GM23338 (cell line): Measurements from ENCODE around the gene LTBP2. TPM values are rescaled to one million over a fixed set of nuclear protein-coding genes. Genes with fewer than 3 reads are reported as not detected.

Source experiments
- ATAC-seq: fragments of 200-7000 bp; cut with Tn5 transposase; 3 replicates; pipeline ENCODE4 v1.9.1; 2020
- DNase-seq: peaks from one replicate; pipeline ENCODE4 v3.0.0-alpha.2; 2015; ENCODE audit warnings: low spot score
- H2AFZ ChIP-seq: fragments of 200-600 bp; sonication (generic); 2 replicates; pipeline ENCODE4 v1.8.0; 2016; ENCODE audit warnings: antibody characterized with exemption, mild to moderate bottlenecking, moderate library complexity
- H3F3A ChIP-seq: fragments of 200-600 bp; sonication (generic); replicated peaks from 2 replicates; pipeline ENCODE4 v1.8.0; 2017; ENCODE audit warnings: antibody characterized with exemption, mixed run types, low read depth
- H3K27ac ChIP-seq: fragments of 200-600 bp; sonication (generic); 2 replicates; pipeline ENCODE4 v1.6.1; 2016; ENCODE audit warnings: low read depth
- H3K27me3 ChIP-seq: fragments of 200-600 bp; sonication (generic); 2 replicates; pipeline ENCODE4 v1.8.0; 2016; ENCODE audit warnings: mild to moderate bottlenecking, mixed run types, moderate library complexity; ENCODE audit not compliant: insufficient read depth
- H3K36me3 ChIP-seq: fragments of 200-600 bp; sonication (generic); 2 replicates; pipeline ENCODE4 v1.8.0; 2016; ENCODE audit warnings: mild to moderate bottlenecking; ENCODE audit not compliant: insufficient read depth
- H3K4me1 ChIP-seq: fragments of 200-600 bp; sonication (generic); 2 replicates; pipeline ENCODE4 v1.8.0; 2016; ENCODE audit warnings: mild to moderate bottlenecking, moderate library complexity; ENCODE audit not compliant: insufficient read depth
- H3K4me2 ChIP-seq: fragments of 200-600 bp; sonication (generic); 2 replicates; pipeline ENCODE4 v1.7.1; 2017; ENCODE audit warnings: mixed run types
- H3K4me3 ChIP-seq: fragments of 200-600 bp; sonication (generic); 2 replicates; pipeline ENCODE4 v1.6.1; 2016; ENCODE audit warnings: mixed run types
- H3K79me2 ChIP-seq: fragments of 200-600 bp; sonication (generic); replicated peaks from 2 replicates; pipeline ENCODE4 v1.8.0; 2017; ENCODE audit warnings: mild to moderate bottlenecking; ENCODE audit not compliant: insufficient read depth
- H3K9me2 ChIP-seq: fragments of 200-600 bp; sonication (generic); 2 replicates; pipeline ENCODE4 v1.8.0; 2017; ENCODE audit not compliant: insufficient read depth
- H4K20me1 ChIP-seq: fragments of 200-600 bp; sonication (generic); replicated peaks from 2 replicates; pipeline ENCODE4 v1.8.0; 2017; ENCODE audit warnings: mild to moderate bottlenecking; ENCODE audit not compliant: insufficient read depth
- H3K27ac Mint-ChIP-seq: 2 replicates; pipeline ENCODE4 v1.8.0; 2020; ENCODE audit warnings: inconsistent platforms, mild to moderate bottlenecking, moderate library complexity, mixed read lengths
- H3K27me3 Mint-ChIP-seq: 3 replicates; pipeline ENCODE4 v1.8.0; 2022; ENCODE audit warnings: low read depth, mild to moderate bottlenecking, moderate library complexity, mixed read lengths, inconsistent platforms; ENCODE audit not compliant: insufficient read depth, poor library complexity
- H3K36me3 Mint-ChIP-seq: 3 replicates; pipeline ENCODE4 v1.8.0; 2021; ENCODE audit warnings: low read depth, mild to moderate bottlenecking, inconsistent platforms, moderate library complexity, mixed read lengths
- H3K4me1 Mint-ChIP-seq: 3 replicates; pipeline ENCODE4 v1.8.0; 2020; ENCODE audit warnings: mild to moderate bottlenecking, inconsistent platforms, mixed read lengths
- H3K4me3 Mint-ChIP-seq: 3 replicates; pipeline ENCODE4 v1.8.0; 2021; ENCODE audit warnings: moderate library complexity, mild to moderate bottlenecking, inconsistent platforms, mixed read lengths
- H3K9me3 Mint-ChIP-seq: 3 replicates; pipeline ENCODE4 v1.8.0; 2020; ENCODE audit warnings: moderate library complexity, mild to moderate bottlenecking, inconsistent platforms, mixed read lengths
- CREB1 ChIP-seq: fragments of 250-450 bp; sonication (Bioruptor Pico); IDR thresholded peaks from 2 replicates; pipeline ENCODE4 v1.5.0; 2020; ENCODE audit warnings: low read depth, mild to moderate bottlenecking, moderate library complexity
- CTCF ChIP-seq, 2 experiments: fragments of 200-600 bp in 1 of 2; sonication (generic) in 1 of 2; conservative IDR thresholded peaks; 2 replicates each; pipeline versions ENCODE4 v1.5.1 to v1.6.1; 2016 to 2017; ENCODE audit warnings: antibody characterized with exemption in 2 of 2, low read depth in 2 of 2, mild to moderate bottlenecking in 2 of 2, moderate library complexity in 1 of 2
- ETS1 ChIP-seq: IDR thresholded peaks from 2 replicates; pipeline ENCODE4 v1.6.1; 2016; ENCODE audit warnings: antibody characterized with exemption
- NANOG ChIP-seq: IDR thresholded peaks from 2 replicates; pipeline ENCODE4 v1.6.1; 2016; ENCODE audit warnings: antibody characterized with exemption, borderline replicate concordance
- POLR2AphosphoS5 ChIP-seq: IDR thresholded peaks from 2 replicates; pipeline ENCODE4 v1.6.1; 2016; ENCODE audit warnings: antibody characterized with exemption, low read depth
- REST ChIP-seq: IDR thresholded peaks from one replicate; pipeline ENCODE4 v1.6.1; 2018; ENCODE audit warnings: antibody characterized with exemption; ENCODE audit not compliant: unreplicated experiment
- ZNF114 ChIP-seq: fragments of 250-450 bp; sonication (Bioruptor Pico); IDR thresholded peaks from 2 replicates; pipeline ENCODE4 v1.5.0; 2020; ENCODE audit warnings: mild to moderate bottlenecking, moderate library complexity
- ZNF331 ChIP-seq: fragments of 250-450 bp; sonication (Bioruptor Pico); IDR thresholded peaks from 2 replicates; pipeline ENCODE4 v1.5.0; 2020; ENCODE audit warnings: low read depth, mild to moderate bottlenecking, moderate library complexity
- ZNF462 ChIP-seq: fragments of 250-450 bp; sonication (Bioruptor Pico); IDR thresholded peaks from 2 replicates; pipeline ENCODE4 v1.5.0; 2020; ENCODE audit warnings: mild to moderate bottlenecking, moderate library complexity
- polyA plus RNA-seq: library from polyadenylated mRNA; unstranded; fragments of >200 nt; fragmentation: Nextera tagmentation; extraction: Ambion mirVana; gene quantifications from 2 replicates; pipeline ENCODE4 v1.2.1, GENCODE V29; 2016
- total RNA-seq: library from RNA; depleted of rRNA; stranded (reverse); fragments of >200 nt; shearing (Covaris generic); gene quantifications from 2 replicates; pipeline ENCODE4 v1.2.3, GENCODE V29; 2014

Gene LTBP2
- total and polyA plus RNA-seq, 2 experiments from 2014 or later, result 0.27 to 0.49 TPM

- Histone ChIP-seq H3K4me3 (no peak overlapping the region), H2AFZ (no peak overlapping the region), H3K27me3 (no peaks in the 10 kb centered on the region), H3K9me2 (no peaks in the 10 kb centered on the region), H3F3A (no peaks in the 10 kb centered on the region), H3K79me2 (no peaks in the 10 kb centered on the region), H3K4me2 (no peak overlapping the region), H3K36me3 (no peaks in the 10 kb centered on the region), H3K4me1 (no peaks in the 10 kb centered on the region), H3K27ac (no peak overlapping the region), H4K20me1 (no peaks in the 10 kb centered on the region)
- Mint-ChIP-seq H3K4me1 (no peaks in the 10 kb centered on the region), H3K27ac (no peak overlapping the region), H3K4me3 (no peak overlapping the region), H3K27me3 (peaks cover 4% of the 10 kb centered on the region), H3K9me3 (no peaks in the 10 kb centered on the region), H3K36me3 (no peaks in the 10 kb centered on the region)
- no peak for DNase-seq
- TF ChIP-seq POLR2AphosphoS5 (no peak), CREB1 (no peak), ZNF114 (CRISPR knock-in tag) (no peak), REST (no peak), ZNF331 (CRISPR knock-in tag) (no peak), ETS1 (no peak), NANOG (no peak), ZNF462 (CRISPR knock-in tag) (no peak), CTCF (conservative IDR thresholded peaks at IDR 0.05; ENCODE audit: low read depth in 2 of 2) (no peak)
- ATAC-seq, result no peak
Observed at GRCh38 chr14:74591899-74592298, 20.1 kb downstream of the LTBP2 start.
